ENCODE results near the gene SSR1. TPM values are rescaled to one million over a fixed set of nuclear protein-coding genes. Genes with fewer than 3 reads are reported as not detected.

Gene SSR1
- total RNA-seq, 1 donor from 2014 or later, result 96.6 TPM

- Histone ChIP-seq H3K27me3 (no peaks in the 10 kb centered on the region), H2AFZ (replicated peaks) (no peak overlapping the region), H3K9me3 (ENCODE audit: low read depth) (no peaks in the 10 kb centered on the region), H3K4me2 (no peak overlapping the region), H3F3A (ENCODE audit: low read depth) (no peaks in the 10 kb centered on the region), H3K4me3 (no peak overlapping the region), H3K9ac (no peak overlapping the region), H4K20me1 (ENCODE audit: low read depth) (no peaks in the 10 kb centered on the region), H3K27ac (no peak overlapping the region), H3K36me3 (no peaks in the 10 kb centered on the region), H3K79me2 (ENCODE audit: low read depth) (no peaks in the 10 kb centered on the region), H3K4me1 (peaks cover 16% of the 10 kb centered on the region)
- Mint-ChIP-seq H3K4me3 (no peak overlapping the region), H3K27ac (no peak overlapping the region), H3K9me3 (no peaks in the 10 kb centered on the region), H3K36me3 (peaks cover 24% of the 10 kb centered on the region), H3K27me3 (ENCODE audit: insufficient read depth, low read depth) (no peaks in the 10 kb centered on the region), H3K4me1 (peaks cover 8% of the 10 kb centered on the region)
- TF ChIP-seq EZH2 (IDR thresholded peaks at IDR 0.05) (no peak), CTCF (IDR thresholded peaks at IDR 0.05) (no peak), EZH2phosphoT487 (IDR thresholded peaks at IDR 0.05) (no peak)
- DNase-seq (ENCODE audit: low spot score), result no peak
Measured at GRCh38 chr6:7224731-7225130, 88.3 kb downstream of the SSR1 start.

GRCh38 chr6:7222197-7222596, 90.8 kb downstream of the SSR1 start:
- Histone ChIP-seq H3K27ac (no peak overlapping the region), H3K9ac (no peak overlapping the region), H3K36me3 (no peaks in the 10 kb centered on the region), H3K4me2 (no peak overlapping the region), H2AFZ (replicated peaks) (no peak overlapping the region), H3K27me3 (no peaks in the 10 kb centered on the region), H3K9me3 (ENCODE audit: low read depth) (no peaks in the 10 kb centered on the region), H3F3A (ENCODE audit: low read depth) (peaks cover 6% of the 10 kb centered on the region), H3K4me3 (no peak overlapping the region), H3K79me2 (ENCODE audit: low read depth) (no peaks in the 10 kb centered on the region), H4K20me1 (ENCODE audit: low read depth) (peaks cover 10% of the 10 kb centered on the region), H3K4me1 (peaks cover 29% of the 10 kb centered on the region)
- Mint-ChIP-seq H3K4me3 (no peak overlapping the region), H3K36me3 (peaks cover 19% of the 10 kb centered on the region), H3K27ac (no peak overlapping the region), H3K27me3 (ENCODE audit: insufficient read depth, low read depth) (no peaks in the 10 kb centered on the region), H3K9me3 (no peaks in the 10 kb centered on the region), H3K4me1 (peaks cover 13% of the 10 kb centered on the region)
- DNase-seq (ENCODE audit: low spot score), result no peak
- TF ChIP-seq EZH2 (IDR thresholded peaks at IDR 0.05), result no peak
- no peak for TF ChIP-seq CTCF (IDR thresholded peaks at IDR 0.05)
- TF ChIP-seq EZH2phosphoT487 (IDR thresholded peaks at IDR 0.05), result no peak

GRCh38 chr6:7219310-7219709, 93.7 kb downstream of the SSR1 start:
- TF ChIP-seq EZH2phosphoT487 (IDR thresholded peaks at IDR 0.05) (no peak), CTCF (IDR thresholded peaks at IDR 0.05) (no peak), EZH2 (IDR thresholded peaks at IDR 0.05) (no peak)
- H3K4me1 ChIP-seq, result peaks cover 36% of the 10 kb centered on the region
- Mint-ChIP-seq H3K27me3 (ENCODE audit: insufficient read depth, low read depth) (no peaks in the 10 kb centered on the region), H3K27ac (no peak overlapping the region), H3K36me3 (peaks cover 7% of the 10 kb centered on the region), H3K4me3 (no peak overlapping the region), H3K4me1 (peaks cover 28% of the 10 kb centered on the region), H3K9me3 (no peaks in the 10 kb centered on the region)
- H3K36me3 ChIP-seq, result no peaks in the 10 kb centered on the region
- no peak for DNase-seq (ENCODE audit: low spot score)
- H3K27me3 ChIP-seq, result no peaks in the 10 kb centered on the region
- no peak overlapping the region for H3K27ac ChIP-seq
- no peak overlapping the region for H2AFZ ChIP-seq (replicated peaks)
- H3F3A ChIP-seq (ENCODE audit: low read depth), result peaks cover 13% of the 10 kb centered on the region
- H3K79me2 ChIP-seq (ENCODE audit: low read depth), result no peaks in the 10 kb centered on the region
- no peaks in the 10 kb centered on the region for H3K9me3 ChIP-seq (ENCODE audit: low read depth)
- no peak overlapping the region for H3K4me2 ChIP-seq
- H3K9ac ChIP-seq, result no peak overlapping the region
- peaks cover 17% of the 10 kb centered on the region for H4K20me1 ChIP-seq (ENCODE audit: low read depth)
- H3K4me3 ChIP-seq, result no peak overlapping the region
